HepG2 (cell line): Measurements from ENCODE around the gene MAP3K8. TPM values are rescaled to one million over a fixed set of nuclear protein-coding genes. Genes with fewer than 3 reads are reported as not detected.

Experiments
- CBFB ChIP-seq: sonication (generic); formaldehyde crosslinking; IDR thresholded peaks from 2 replicates; pipeline ENCODE4 v1.4.0; 2020; ENCODE audit warnings: missing genetic modification reagents
- CBX1 ChIP-seq: IDR thresholded peaks from one replicate; pipeline ENCODE4 v1.6.1; 2016; ENCODE audit warnings: antibody characterized with exemption, low read depth
- DMAP1 ChIP-seq: IDR thresholded peaks from 2 replicates; pipeline ENCODE4 v1.6.1; 2016
- EZH2 ChIP-seq: conservative IDR thresholded peaks from 2 replicates; pipeline ENCODE4 v1.6.1; 2012; ENCODE audit warnings: mild to moderate bottlenecking, low read depth, low read length, moderate library complexity
- HMG20A ChIP-seq: IDR thresholded peaks from 2 replicates; pipeline ENCODE4 v1.6.1; 2016; ENCODE audit warnings: borderline replicate concordance
- HNF4G ChIP-seq, 2 experiments: sonication (generic) in 1 of 2; formaldehyde crosslinking in 1 of 2; IDR thresholded peaks; 2 replicates each; pipeline versions ENCODE4 v1.4.0 to v1.6.1; 2011 to 2020; ENCODE audit warnings: borderline replicate concordance in 2 of 2, low read depth in 2 of 2, mild to moderate bottlenecking in 2 of 2, low read length in 1 of 2, missing genetic modification reagents in 1 of 2, moderate library complexity in 1 of 2
- IRF2 ChIP-seq: IDR thresholded peaks from 2 replicates; pipeline ENCODE4 v1.6.1; 2018; ENCODE audit warnings: missing genetic modification reagents, missing compliant biosample characterization
- KDM5B ChIP-seq: sonication (generic); formaldehyde crosslinking; IDR thresholded peaks from 2 replicates; pipeline ENCODE4 v1.4.0; 2020; ENCODE audit warnings: missing genetic modification reagents, mild to moderate bottlenecking, borderline replicate concordance
- NCOA1 ChIP-seq: sonication (generic); formaldehyde crosslinking; IDR thresholded peaks from 2 replicates; pipeline ENCODE4 v1.9.0; 2021; ENCODE audit warnings: missing genetic modification reagents
- NFE2L2 ChIP-seq: fragments of 150-350 bp; IDR thresholded peaks from 2 replicates; pipeline ENCODE4 v1.6.1; 2014; ENCODE audit warnings: low read length
- NFIC ChIP-seq: IDR thresholded peaks from 2 replicates; pipeline ENCODE4 v1.6.1; 2012; ENCODE audit warnings: mild to moderate bottlenecking, low read length, inconsistent platforms
- NPAS2 ChIP-seq: sonication (generic); formaldehyde crosslinking; IDR thresholded peaks from 2 replicates; pipeline ENCODE4 v1.8.0; 2022; ENCODE audit warnings: mild to moderate bottlenecking, missing genetic modification reagents, borderline replicate concordance
- RELA ChIP-seq: sonication (generic); formaldehyde crosslinking; IDR thresholded peaks from 2 replicates; pipeline ENCODE4 v1.4.0; 2020; ENCODE audit warnings: missing genetic modification reagents
- SMAD3 ChIP-seq: sonication (generic); formaldehyde crosslinking; IDR thresholded peaks from 2 replicates; pipeline ENCODE4 v1.4.0; 2020; ENCODE audit warnings: missing genetic modification reagents
- ZBTB20 ChIP-seq: sonication (generic); formaldehyde crosslinking; IDR thresholded peaks from 2 replicates; pipeline ENCODE4 v1.8.1; 2023; ENCODE audit warnings: missing genetic modification reagents, low read depth, mild to moderate bottlenecking, borderline replicate concordance
- ZNF10 ChIP-seq: sonication (generic); formaldehyde crosslinking; IDR thresholded peaks from 2 replicates; pipeline ENCODE4 v1.4.0; 2020; ENCODE audit warnings: mild to moderate bottlenecking, low read depth, missing genetic modification reagents, borderline replicate concordance
- ZNF556 ChIP-seq: sonication (generic); formaldehyde crosslinking; IDR thresholded peaks from 2 replicates; pipeline ENCODE4 v1.4.0; 2020; ENCODE audit warnings: mild to moderate bottlenecking, missing genetic modification reagents, borderline replicate concordance
- polyA plus RNA-seq, 8 experiments: library from polyadenylated mRNA; depleted of rRNA in 3 of 8; stranded (reverse) in 7 of 8; unstranded in 1 of 8; fragments of >200 nt; fragmentation: Illumina TruSeq in 4 of 8; extraction: Trizol in 4 of 8; gene quantifications; 2 replicates each; pipeline versions ENCODE4 v1.2.1 to v1.2.3, GENCODE V29; 2011 to 2016; ENCODE audit warnings: low read depth in 4 of 8, missing spikeins in 1 of 8, mixed read lengths in 1 of 8; ENCODE audit not compliant: insufficient read depth in 1 of 8
- total RNA-seq, 5 experiments: library from RNA; depleted of rRNA; stranded (reverse); fragments of >200 nt; fragmentation: Illumina TruSeq; extraction: Trizol; gene quantifications; 2 replicates each; pipeline ENCODE4 v1.2.3, GENCODE V29; 2016; ENCODE audit warnings: low read depth in 1 of 5
- TF ChIP-seq, protein P1 (sequence below): sonication (generic); formaldehyde crosslinking; IDR thresholded peaks from 2 replicates; pipeline ENCODE4 v1.4.0; 2020; ENCODE audit warnings: missing genetic modification reagents; ENCODE audit errors: not compliant biosample characterization
- TF ChIP-seq, protein P2 (sequence below): sonication (generic); formaldehyde crosslinking; IDR thresholded peaks from 2 replicates; pipeline ENCODE4 v1.5.0; 2020; ENCODE audit warnings: mild to moderate bottlenecking, missing genetic modification reagents
- TF ChIP-seq, protein P3 (sequence below): sonication (generic); formaldehyde crosslinking; IDR thresholded peaks from 2 replicates; pipeline ENCODE4 v1.4.0; 2020; ENCODE audit warnings: mild to moderate bottlenecking, missing genetic modification reagents
- TF ChIP-seq, protein P4 (sequence below): sonication (generic); formaldehyde crosslinking; conservative IDR thresholded peaks from 2 replicates; pipeline ENCODE4 v1.8.1; 2023; ENCODE audit warnings: missing genetic modification reagents
- TF ChIP-seq, protein P5 (sequence below): sonication (generic); formaldehyde crosslinking; IDR thresholded peaks from 2 replicates; pipeline ENCODE4 v1.5.0; 2020; ENCODE audit warnings: missing genetic modification reagents, mild to moderate bottlenecking, borderline replicate concordance
- TF ChIP-seq, protein P6 (sequence below): sonication (generic); formaldehyde crosslinking; IDR thresholded peaks from 2 replicates; pipeline ENCODE4 v1.5.0; 2020; ENCODE audit warnings: mild to moderate bottlenecking, missing genetic modification reagents, moderate library complexity

Gene MAP3K8
- total and polyA plus RNA-seq, 2 of the 13 experiments (the other 11 are each of a cell fraction or from before 2014, with no cell fraction given): 19.3 to 37.9 TPM

DNA sequence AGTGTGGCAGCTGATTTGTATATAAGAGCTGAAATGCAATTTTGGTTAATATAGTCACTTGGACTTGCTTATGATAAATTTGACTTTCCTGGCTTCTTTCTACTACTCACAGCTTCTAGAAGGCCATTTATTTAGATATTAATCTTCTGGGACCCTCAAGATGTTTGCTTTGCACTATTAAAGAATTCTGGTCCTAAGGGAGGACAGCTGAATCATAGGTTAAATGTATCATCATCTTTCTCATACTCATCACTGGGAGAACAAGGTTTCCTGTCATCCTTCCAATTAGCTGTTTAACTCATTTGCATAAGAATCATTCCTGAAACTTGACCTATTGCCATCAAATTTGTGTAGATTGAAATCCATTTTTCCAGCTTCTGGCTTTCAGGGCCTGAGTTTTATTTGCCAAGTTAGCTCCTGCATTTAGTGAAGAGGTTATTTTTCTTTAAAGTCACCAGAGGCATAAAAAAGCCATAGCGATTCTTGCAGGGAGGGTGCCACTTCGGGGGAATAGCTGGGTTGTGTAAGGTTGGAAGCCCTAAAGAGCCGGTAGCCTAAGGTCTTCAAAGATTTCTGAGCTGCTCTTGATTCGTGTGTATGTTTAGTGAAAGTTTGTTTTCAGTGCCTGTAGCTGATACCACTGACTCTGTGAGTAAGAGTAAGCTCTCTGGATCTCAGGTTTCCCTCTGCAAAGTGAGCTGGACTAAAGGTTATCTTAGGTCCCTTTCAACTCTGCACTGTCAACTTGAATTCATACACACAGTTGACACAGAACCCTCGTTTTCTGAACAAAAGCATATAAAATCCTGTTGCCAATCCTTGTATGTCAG lies 4.3 kb downstream of the MAP3K8 start (continued):
- TF ChIP-seq, protein P1, sequence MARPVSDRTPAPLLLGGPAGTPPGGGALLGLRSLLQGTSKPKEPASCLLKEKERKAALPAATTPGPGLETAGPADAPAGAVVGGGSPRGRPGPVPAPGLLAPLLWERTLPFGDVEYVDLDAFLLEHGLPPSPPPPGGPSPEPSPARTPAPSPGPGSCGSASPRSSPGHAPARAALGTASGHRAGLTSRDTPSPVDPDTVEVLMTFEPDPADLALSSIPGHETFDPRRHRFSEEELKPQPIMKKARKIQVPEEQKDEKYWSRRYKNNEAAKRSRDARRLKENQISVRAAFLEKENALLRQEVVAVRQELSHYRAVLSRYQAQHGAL (CRISPR knock-in tag): no peak
- peak; percentile 50; the same call in 1 of the 2 replicates for TF ChIP-seq SMAD3 (CRISPR knock-in tag)
- TF ChIP-seq HNF4G (IDR thresholded peaks at IDR 0.05; ENCODE audit: borderline replicate concordance, low read depth, low read length): peak; percentile 73
- no peak for TF ChIP-seq HNF4G (CRISPR knock-in tag; IDR thresholded peaks at IDR 0.05; ENCODE audit: borderline replicate concordance, low read depth)
- TF ChIP-seq, protein P2, sequence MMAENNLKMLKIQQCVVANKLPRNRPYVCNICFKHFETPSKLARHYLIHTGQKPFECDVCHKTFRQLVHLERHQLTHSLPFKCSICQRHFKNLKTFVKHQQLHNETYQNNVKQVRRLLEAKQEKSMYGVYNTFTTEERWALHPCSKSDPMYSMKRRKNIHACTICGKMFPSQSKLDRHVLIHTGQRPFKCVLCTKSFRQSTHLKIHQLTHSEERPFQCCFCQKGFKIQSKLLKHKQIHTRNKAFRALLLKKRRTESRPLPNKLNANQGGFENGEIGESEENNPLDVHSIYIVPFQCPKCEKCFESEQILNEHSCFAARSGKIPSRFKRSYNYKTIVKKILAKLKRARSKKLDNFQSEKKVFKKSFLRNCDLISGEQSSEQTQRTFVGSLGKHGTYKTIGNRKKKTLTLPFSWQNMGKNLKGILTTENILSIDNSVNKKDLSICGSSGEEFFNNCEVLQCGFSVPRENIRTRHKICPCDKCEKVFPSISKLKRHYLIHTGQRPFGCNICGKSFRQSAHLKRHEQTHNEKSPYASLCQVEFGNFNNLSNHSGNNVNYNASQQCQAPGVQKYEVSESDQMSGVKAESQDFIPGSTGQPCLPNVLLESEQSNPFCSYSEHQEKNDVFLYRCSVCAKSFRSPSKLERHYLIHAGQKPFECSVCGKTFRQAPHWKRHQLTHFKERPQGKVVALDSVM: no peak
- TF ChIP-seq, protein P3, sequence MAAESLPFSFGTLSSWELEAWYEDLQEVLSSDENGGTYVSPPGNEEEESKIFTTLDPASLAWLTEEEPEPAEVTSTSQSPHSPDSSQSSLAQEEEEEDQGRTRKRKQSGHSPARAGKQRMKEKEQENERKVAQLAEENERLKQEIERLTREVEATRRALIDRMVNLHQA: no peak
- TF ChIP-seq ZBTB20 (CRISPR knock-in tag): 0 out of 2 replicates have a peak, but pooled peaks have one; percentile 39
- no peak for TF ChIP-seq NFE2L2
- TF ChIP-seq RELA (CRISPR knock-in tag): no peak
- TF ChIP-seq, protein P4, sequence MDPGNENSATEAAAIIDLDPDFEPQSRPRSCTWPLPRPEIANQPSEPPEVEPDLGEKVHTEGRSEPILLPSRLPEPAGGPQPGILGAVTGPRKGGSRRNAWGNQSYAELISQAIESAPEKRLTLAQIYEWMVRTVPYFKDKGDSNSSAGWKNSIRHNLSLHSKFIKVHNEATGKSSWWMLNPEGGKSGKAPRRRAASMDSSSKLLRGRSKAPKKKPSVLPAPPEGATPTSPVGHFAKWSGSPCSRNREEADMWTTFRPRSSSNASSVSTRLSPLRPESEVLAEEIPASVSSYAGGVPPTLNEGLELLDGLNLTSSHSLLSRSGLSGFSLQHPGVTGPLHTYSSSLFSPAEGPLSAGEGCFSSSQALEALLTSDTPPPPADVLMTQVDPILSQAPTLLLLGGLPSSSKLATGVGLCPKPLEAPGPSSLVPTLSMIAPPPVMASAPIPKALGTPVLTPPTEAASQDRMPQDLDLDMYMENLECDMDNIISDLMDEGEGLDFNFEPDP (CRISPR knock-in tag): no peak
- TF ChIP-seq HMG20A (CRISPR knock-in tag): peak; percentile 55; the same call in 1 of the 2 replicates
- TF ChIP-seq ZNF10 (CRISPR knock-in tag): no peak
- TF ChIP-seq CBFB (CRISPR knock-in tag): no peak
- 0 out of 2 replicates have a peak, but pooled peaks have one; percentile 55 for TF ChIP-seq IRF2 (CRISPR knock-in tag)
- no peak for TF ChIP-seq DMAP1 (CRISPR knock-in tag)
- peak; percentile 22; the same call in 1 of the 2 replicates for TF ChIP-seq NFIC
- TF ChIP-seq, protein P5, sequence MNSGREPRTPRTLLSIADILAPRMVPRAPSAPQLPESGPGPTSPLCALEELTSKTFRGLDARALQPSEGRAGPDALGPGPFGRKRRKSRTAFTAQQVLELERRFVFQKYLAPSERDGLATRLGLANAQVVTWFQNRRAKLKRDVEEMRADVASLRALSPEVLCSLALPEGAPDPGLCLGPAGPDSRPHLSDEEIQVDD (CRISPR knock-in tag): no peak
- 0 out of 2 replicates have a peak, but pooled peaks have one; percentile 33 for TF ChIP-seq NCOA1
- no peak for TF ChIP-seq KDM5B (CRISPR knock-in tag)
- TF ChIP-seq NPAS2 (CRISPR knock-in tag): no peak
- TF ChIP-seq, protein P6, sequence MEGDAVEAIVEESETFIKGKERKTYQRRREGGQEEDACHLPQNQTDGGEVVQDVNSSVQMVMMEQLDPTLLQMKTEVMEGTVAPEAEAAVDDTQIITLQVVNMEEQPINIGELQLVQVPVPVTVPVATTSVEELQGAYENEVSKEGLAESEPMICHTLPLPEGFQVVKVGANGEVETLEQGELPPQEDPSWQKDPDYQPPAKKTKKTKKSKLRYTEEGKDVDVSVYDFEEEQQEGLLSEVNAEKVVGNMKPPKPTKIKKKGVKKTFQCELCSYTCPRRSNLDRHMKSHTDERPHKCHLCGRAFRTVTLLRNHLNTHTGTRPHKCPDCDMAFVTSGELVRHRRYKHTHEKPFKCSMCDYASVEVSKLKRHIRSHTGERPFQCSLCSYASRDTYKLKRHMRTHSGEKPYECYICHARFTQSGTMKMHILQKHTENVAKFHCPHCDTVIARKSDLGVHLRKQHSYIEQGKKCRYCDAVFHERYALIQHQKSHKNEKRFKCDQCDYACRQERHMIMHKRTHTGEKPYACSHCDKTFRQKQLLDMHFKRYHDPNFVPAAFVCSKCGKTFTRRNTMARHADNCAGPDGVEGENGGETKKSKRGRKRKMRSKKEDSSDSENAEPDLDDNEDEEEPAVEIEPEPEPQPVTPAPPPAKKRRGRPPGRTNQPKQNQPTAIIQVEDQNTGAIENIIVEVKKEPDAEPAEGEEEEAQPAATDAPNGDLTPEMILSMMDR (CRISPR knock-in tag): no peak
- no peak for TF ChIP-seq CBX1
- no peak for TF ChIP-seq EZH2
- no peak for TF ChIP-seq ZNF556 (CRISPR knock-in tag)
